IMR-90 (cell line): ENCODE measurements around the gene MYH9. TPM values are rescaled to one million over a fixed set of nuclear protein-coding genes. Genes with fewer than 3 reads are reported as not detected.

ENCODE experiments used
- ATAC-seq: fragments of 200-7000 bp; cut with Tn5 transposase; 2 replicates; pipeline ENCODE4 v1.9.1; 2020; ENCODE audit warnings: low read depth, mild to moderate bottlenecking, moderate library complexity
- BruUV-seq: library from RNA; stranded (reverse); fragments of 400-500 nt; replicated peaks from 2 replicates; lab custom pipeline; 2021; lab: Mats Ljungman, UMichigan
- CTCF ChIA-PET: fragments of 300-600 bp; formaldehyde crosslinking; extraction: SDS; loops from one replicate; lab custom pipeline; 2021; ENCODE audit warnings: antibody characterized with exemption; lab: Yijun Ruan, JAX
- POLR2A ChIA-PET: fragments of 300-600 bp; sonication (Branson Sonifier 250); formaldehyde crosslinking; loops from one replicate; lab custom pipeline; 2022; ENCODE audit warnings: antibody characterized with exemption; ENCODE audit not compliant: unreplicated experiment; lab: Charles Lee
- DNase-seq: peaks from one replicate; pipeline ENCODE4 v3.0.0; 2013
- H2AFZ ChIP-seq: replicated peaks from 2 replicates; pipeline ENCODE3; 2013; ENCODE audit warnings: low read length, mild to moderate bottlenecking; ENCODE audit not compliant: poor library complexity
- H2AK5ac ChIP-seq: 2 replicates; pipeline ENCODE4 v1.6.1; 2013; ENCODE audit warnings: low read depth, low read length, inconsistent platforms
- H2AK9ac ChIP-seq: replicated peaks from 2 replicates; pipeline ENCODE3; 2013; ENCODE audit warnings: mild to moderate bottlenecking, low read depth, low read length, moderate library complexity; ENCODE audit not compliant: poor library complexity
- H2BK120ac ChIP-seq: 2 replicates; pipeline ENCODE4 v1.6.1; 2013; ENCODE audit warnings: low read depth, low read length, inconsistent platforms
- H2BK15ac ChIP-seq: 3 replicates; pipeline ENCODE4 v1.6.1; 2013; ENCODE audit warnings: low read depth, low read length, inconsistent platforms
- H2BK20ac ChIP-seq: 2 replicates; pipeline ENCODE4 v1.6.1; 2013; ENCODE audit warnings: low read depth, mild to moderate bottlenecking, inconsistent platforms, low read length, moderate library complexity
- H2BK5ac ChIP-seq: 2 replicates; pipeline ENCODE4 v1.6.1; 2013; ENCODE audit warnings: mild to moderate bottlenecking, low read depth, low read length, inconsistent platforms; ENCODE audit not compliant: poor library complexity, severe bottlenecking
- H3K14ac ChIP-seq: replicated peaks from 2 replicates; pipeline ENCODE4 v1.6.1; 2013; ENCODE audit warnings: low read depth, low read length, inconsistent platforms
- H3K18ac ChIP-seq: 2 replicates; pipeline ENCODE4 v1.6.1; 2013; ENCODE audit warnings: low read depth, low read length, control low read depth
- H3K23ac ChIP-seq: 2 replicates; pipeline ENCODE4 v1.6.1; 2013; ENCODE audit warnings: low read depth, low read length, inconsistent platforms
- H3K27ac ChIP-seq: 2 replicates; pipeline ENCODE4 v1.5.1; 2013; ENCODE audit warnings: mild to moderate bottlenecking, control low read depth, low read length; ENCODE audit not compliant: insufficient read depth
- H3K27me3 ChIP-seq: 2 replicates; pipeline ENCODE4 v1.6.1; 2013; ENCODE audit warnings: low read length; ENCODE audit not compliant: control insufficient read depth, insufficient read depth
- H3K36me3 ChIP-seq: 2 replicates; pipeline ENCODE4 v1.6.1; 2013; ENCODE audit warnings: low read length, mixed read lengths; ENCODE audit not compliant: control insufficient read depth, insufficient read depth
- H3K4ac ChIP-seq: 2 replicates; pipeline ENCODE4 v1.6.1; 2013; ENCODE audit warnings: low read depth, low read length, inconsistent platforms
- H3K4me1 ChIP-seq: 2 replicates; pipeline ENCODE4 v1.6.1; 2013; ENCODE audit warnings: low read length, mixed read lengths; ENCODE audit not compliant: control insufficient read depth, insufficient read depth
- H3K4me2 ChIP-seq: 2 replicates; pipeline ENCODE4 v1.6.1; 2013; ENCODE audit warnings: low read depth, mild to moderate bottlenecking, control low read depth, low read length, moderate library complexity
- H3K4me3 ChIP-seq: 2 replicates; pipeline ENCODE4 v1.5.1; 2013; ENCODE audit warnings: low read depth, mild to moderate bottlenecking, control low read depth, low read length, moderate library complexity; ENCODE audit not compliant: insufficient read depth
- H3K56ac ChIP-seq: 2 replicates; pipeline ENCODE4 v1.6.1; 2013; ENCODE audit warnings: low read length, inconsistent platforms; ENCODE audit not compliant: insufficient read depth; ENCODE audit errors: extremely low read depth
- H3K79me1 ChIP-seq, 2 experiments: 2 replicates each; pipeline ENCODE4 v1.6.1; 2013; ENCODE audit warnings: low read length in 2 of 2, inconsistent platforms in 1 of 2, low read depth in 1 of 2
- H3K9ac ChIP-seq: 2 replicates; pipeline ENCODE4 v1.6.1; 2013; ENCODE audit warnings: low read depth, low read length, control low read depth
- H3K9me1 ChIP-seq: 2 replicates; pipeline ENCODE4 v1.6.1; 2013; ENCODE audit warnings: low read length, inconsistent platforms; ENCODE audit not compliant: insufficient read depth
- H3K9me3 ChIP-seq: 2 replicates; pipeline ENCODE4 v1.6.1; 2013; ENCODE audit warnings: low read length; ENCODE audit not compliant: control insufficient read depth, insufficient read depth
- H4K20me1 ChIP-seq: 2 replicates; pipeline ENCODE4 v1.6.1; 2013; ENCODE audit warnings: low read length, inconsistent platforms; ENCODE audit not compliant: insufficient read depth
- H4K5ac ChIP-seq: 2 replicates; pipeline ENCODE4 v1.6.1; 2013; ENCODE audit warnings: mild to moderate bottlenecking, low read depth, low read length, control low read depth
- H4K8ac ChIP-seq, 2 experiments: 2 replicates each; pipeline ENCODE4 v1.6.1; 2013; ENCODE audit warnings: low read depth in 2 of 2, low read length in 2 of 2, control low read depth in 1 of 2, inconsistent platforms in 1 of 2
- H4K91ac ChIP-seq: 2 replicates; pipeline ENCODE4 v1.6.1; 2013; ENCODE audit warnings: low read depth, low read length, inconsistent platforms; ENCODE audit not compliant: insufficient read depth
- BHLHE40 ChIP-seq: fragments of 150-350 bp; IDR thresholded peaks from 2 replicates; pipeline ENCODE4 v1.6.1; 2016; ENCODE audit warnings: mild to moderate bottlenecking, low read depth, low read length
- CEBPB ChIP-seq: IDR thresholded peaks from 2 replicates; pipeline ENCODE4 v1.6.1; 2012; ENCODE audit warnings: low read depth, low read length, improper control_type of control experiment
- CHD1 ChIP-seq: IDR thresholded peaks from 2 replicates; pipeline ENCODE4 v1.6.1; 2012; ENCODE audit warnings: low read depth, low read length, improper control_type of control experiment
- FOS ChIP-seq: fragments of 150-350 bp; IDR thresholded peaks from 2 replicates; pipeline ENCODE4 v1.6.1; 2016; ENCODE audit warnings: low read depth, low read length
- MAFK ChIP-seq: IDR thresholded peaks from 2 replicates; pipeline ENCODE4 v1.6.1; 2012; ENCODE audit warnings: low read depth, low read length, improper control_type of control experiment
- MAZ ChIP-seq: IDR thresholded peaks from 2 replicates; pipeline ENCODE4 v1.6.1; 2012; ENCODE audit warnings: low read depth, mild to moderate bottlenecking, low read length, improper control_type of control experiment, moderate library complexity, borderline replicate concordance
- MXI1 ChIP-seq: IDR thresholded peaks from 2 replicates; pipeline ENCODE4 v1.6.1; 2012; ENCODE audit warnings: low read depth, mild to moderate bottlenecking, low read length, moderate library complexity, borderline replicate concordance
- POLR2A ChIP-seq: IDR thresholded peaks from 2 replicates; pipeline ENCODE4 v1.6.1; 2012; ENCODE audit warnings: mild to moderate bottlenecking, low read depth, low read length
- RAD21 ChIP-seq: IDR thresholded peaks from 2 replicates; pipeline ENCODE4 v1.6.1; 2012; ENCODE audit warnings: low read length, improper control_type of control experiment
- RCOR1 ChIP-seq: IDR thresholded peaks from 2 replicates; pipeline ENCODE4 v1.6.1; 2012; ENCODE audit warnings: mild to moderate bottlenecking, low read length, improper control_type of control experiment; ENCODE audit not compliant: insufficient replicate concordance
- RFX5 ChIP-seq: IDR thresholded peaks from 2 replicates; pipeline ENCODE4 v1.8.0; 2012; ENCODE audit warnings: low read depth, mild to moderate bottlenecking, low read length, moderate library complexity
- SMC3 ChIP-seq: fragments of 150-350 bp; IDR thresholded peaks from 2 replicates; pipeline ENCODE4 v1.6.1; 2016; ENCODE audit warnings: low read depth, mild to moderate bottlenecking, antibody characterized with exemption, low read length, moderate library complexity
- WGBS, 2 experiments: methylation state at CpG; one replicate each; pipeline versions ENCODE4 v1.1.5 to v1.1.7; 2013; ENCODE audit warnings: missing lambda C conversion rate in 2 of 2; ENCODE audit not compliant: insufficient read length in 1 of 2; ENCODE audit errors: extremely low coverage in 2 of 2; 5-methylcytosine and 5-hydroxymethylcytosine counted together
- dilution Hi-C: fragments of 300-500 bp; cut with HindIII; formaldehyde crosslinking; loops from one replicate; pipeline ENCODE4 v1.14.3; 2018; ENCODE audit warnings: low sequenced_read_pairs; ENCODE audit not compliant: unreplicated experiment
- in situ Hi-C: fragments of 300-500 bp; cut with MboI; formaldehyde crosslinking; loops from 3 replicates; pipeline ENCODE4 v1.14.3; 2019; ENCODE audit warnings: low sequenced_read_pairs, inconsistent platforms, mixed read lengths
- intact Hi-C: fragments of 100-400 bp; cut with micrococcal nuclease; formaldehyde crosslinking; loops from 2 replicates; pipeline ENCODE4 v1.10.0; 2022
- polyA plus RNA-seq, 3 experiments: library from polyadenylated mRNA; depleted of rRNA; stranded (reverse); fragments of >200 nt; gene quantifications; 2 replicates each; pipeline ENCODE4 v1.2.3, GENCODE V29; 2012; ENCODE audit warnings: low replicate concordance in 1 of 3
- total RNA-seq: library from RNA; depleted of rRNA; stranded (reverse); fragments of >200 nt; gene quantifications from 2 replicates; pipeline ENCODE4 v1.2.3, GENCODE V29; 2012
- TF ChIP-seq, protein P1 (sequence below): conservative IDR thresholded peaks from 2 replicates; pipeline ENCODE4 v1.5.1; 2012; ENCODE audit warnings: mild to moderate bottlenecking, low read depth, low read length, improper control_type of control experiment
- TF ChIP-seq, protein P2 (sequence below): fragments of 150-350 bp; IDR thresholded peaks from 2 replicates; pipeline ENCODE4 v1.6.1; 2016; ENCODE audit warnings: low read depth, mild to moderate bottlenecking, low read length, moderate library complexity, borderline replicate concordance

MYH9 gene
- total and polyA plus RNA-seq, 2 of the 4 experiments (the other 2 are of a cell fraction): 475 to 554 TPM

GRCh38 chr22:36423461-36424404, 36.0 kb upstream of the MYH9 start:
- H3K27me3 ChIP-seq: no peaks in the 10 kb centered on the region
- POLR2A ChIA-PET: interaction anchor here (1.2 kb wide), 1 partner anchor 39 kb away, joined by 4 read pairs; no protein-coding TSS in a partner anchor
- TF ChIP-seq RFX5 (no peak), CEBPB (no peak), BHLHE40 (no peak), SMC3 (no peak), MAFK (no peak), CHD1 (no peak), RAD21 (no peak), POLR2A (no peak), MAZ (no peak), RCOR1 (no peak), MXI1 (no peak), FOS (no peak)
- TF ChIP-seq, protein P1, sequence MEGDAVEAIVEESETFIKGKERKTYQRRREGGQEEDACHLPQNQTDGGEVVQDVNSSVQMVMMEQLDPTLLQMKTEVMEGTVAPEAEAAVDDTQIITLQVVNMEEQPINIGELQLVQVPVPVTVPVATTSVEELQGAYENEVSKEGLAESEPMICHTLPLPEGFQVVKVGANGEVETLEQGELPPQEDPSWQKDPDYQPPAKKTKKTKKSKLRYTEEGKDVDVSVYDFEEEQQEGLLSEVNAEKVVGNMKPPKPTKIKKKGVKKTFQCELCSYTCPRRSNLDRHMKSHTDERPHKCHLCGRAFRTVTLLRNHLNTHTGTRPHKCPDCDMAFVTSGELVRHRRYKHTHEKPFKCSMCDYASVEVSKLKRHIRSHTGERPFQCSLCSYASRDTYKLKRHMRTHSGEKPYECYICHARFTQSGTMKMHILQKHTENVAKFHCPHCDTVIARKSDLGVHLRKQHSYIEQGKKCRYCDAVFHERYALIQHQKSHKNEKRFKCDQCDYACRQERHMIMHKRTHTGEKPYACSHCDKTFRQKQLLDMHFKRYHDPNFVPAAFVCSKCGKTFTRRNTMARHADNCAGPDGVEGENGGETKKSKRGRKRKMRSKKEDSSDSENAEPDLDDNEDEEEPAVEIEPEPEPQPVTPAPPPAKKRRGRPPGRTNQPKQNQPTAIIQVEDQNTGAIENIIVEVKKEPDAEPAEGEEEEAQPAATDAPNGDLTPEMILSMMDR: no peak
- TF ChIP-seq, protein P2, sequence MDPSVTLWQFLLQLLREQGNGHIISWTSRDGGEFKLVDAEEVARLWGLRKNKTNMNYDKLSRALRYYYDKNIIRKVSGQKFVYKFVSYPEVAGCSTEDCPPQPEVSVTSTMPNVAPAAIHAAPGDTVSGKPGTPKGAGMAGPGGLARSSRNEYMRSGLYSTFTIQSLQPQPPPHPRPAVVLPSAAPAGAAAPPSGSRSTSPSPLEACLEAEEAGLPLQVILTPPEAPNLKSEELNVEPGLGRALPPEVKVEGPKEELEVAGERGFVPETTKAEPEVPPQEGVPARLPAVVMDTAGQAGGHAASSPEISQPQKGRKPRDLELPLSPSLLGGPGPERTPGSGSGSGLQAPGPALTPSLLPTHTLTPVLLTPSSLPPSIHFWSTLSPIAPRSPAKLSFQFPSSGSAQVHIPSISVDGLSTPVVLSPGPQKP: no peak

More at GRCh38 chr22:36423461-36424404, 36.0 kb upstream of the MYH9 start:
- Histone ChIP-seq H3K4me1 (peaks cover 26% of the 10 kb centered on the region), H2AK9ac (peak overlapping the region; percentile 79), H3K27ac (peak overlapping the region; percentile 76; the same call in 1 of the 2 replicates), H3K56ac (no peak overlapping the region), H2BK15ac (peak overlapping the region; percentile 94; the same call in 2 of the 3 replicates), H2AK5ac (peak overlapping the region; percentile 98), H2BK5ac (peak overlapping the region; percentile 87), H3K4me2 (peak overlapping the region; percentile 28; the same call in 1 of the 2 replicates), H4K5ac (peak overlapping the region; percentile 87), H3K14ac (peak overlapping the region; percentile 94), H3K9ac (no peak overlapping the region), H4K8ac (peak overlapping the region; percentile 34 to 89; a peak in 3 of 4 replicates), H3K36me3 (no peaks in the 10 kb centered on the region), H4K20me1 (no peaks in the 10 kb centered on the region), H3K9me1 (peaks cover 13% of the 10 kb centered on the region), H3K79me1 (peaks cover 0 to 11% of the 10 kb centered on the region in 2 experiments; a peak in 2 of 4 replicates), H2AFZ (peak overlapping the region; percentile 64), H3K4me3 (no peak overlapping the region), H2BK120ac (peak overlapping the region; percentile 98), H3K18ac (peak overlapping the region; percentile 78), H4K91ac (peak overlapping the region; percentile 92), H3K23ac (peak overlapping the region; percentile 90), H3K4ac (peak overlapping the region; percentile 98), H2BK20ac (peak overlapping the region; percentile 92), H3K9me3 (no peaks in the 10 kb centered on the region)
- WGBS, 2 experiments: no CpG with 5 or more reads among the region's 16 CpGs
- intact Hi-C loops: no loop called here
- BruUV-seq: no TSS peak
- CTCF ChIA-PET: no interaction called here
- DNase-seq: peak; percentile 86
- dilution Hi-C loops: no loop called here
- ATAC-seq: no peak
- in situ Hi-C loops: no loop called here
